PC-9 (cell line): Measurements from ENCODE around the gene MSRB2. TPM values are rescaled to one million over a fixed set of nuclear protein-coding genes. Genes with fewer than 3 reads are reported as not detected.

ENCODE experiments used
- BruUV-seq: library from RNA; stranded (reverse); fragments of 400-500 nt; replicated peaks from 2 replicates; lab custom pipeline; 2021; lab: Mats Ljungman, UMichigan
- CTCF ChIA-PET: fragments of 300-600 bp; sonication (Branson Sonifier 250); formaldehyde crosslinking; loops from one replicate; lab custom pipeline; 2022; ENCODE audit warnings: antibody characterized with exemption; lab: Charles Lee
- POLR2A ChIA-PET: fragments of 300-600 bp; sonication (Branson Sonifier 250); formaldehyde crosslinking; loops from one replicate; lab custom pipeline; 2022; ENCODE audit warnings: antibody characterized with exemption; ENCODE audit not compliant: unreplicated experiment; lab: Charles Lee
- DNase-seq, 2 experiments: peaks; one replicate each; pipeline versions ENCODE4 v3.0.0 to v3.0.0-alpha.2; 2015 to 2022; ENCODE audit warnings: mixed read lengths in 1 of 2
- H2AFZ ChIP-seq: fragments of 200-600 bp; sonication (generic); 2 replicates; pipeline ENCODE4 v1.8.1; 2017; ENCODE audit warnings: antibody characterized with exemption
- H3F3A ChIP-seq: fragments of 200-600 bp; sonication (generic); 2 replicates; pipeline ENCODE4 v1.8.1; 2017; ENCODE audit warnings: antibody characterized with exemption, mild to moderate bottlenecking, low read depth; ENCODE audit not compliant: insufficient read depth
- H3K27ac ChIP-seq: fragments of 200-600 bp; sonication (generic); 2 replicates; pipeline ENCODE4 v1.6.1; 2016; ENCODE audit warnings: mixed run types
- H3K27me3 ChIP-seq: fragments of 200-600 bp; sonication (generic); 2 replicates; pipeline ENCODE4 v1.6.1; 2016; ENCODE audit warnings: low read depth, mixed run types; ENCODE audit not compliant: insufficient read depth
- H3K36me3 ChIP-seq: fragments of 200-600 bp; sonication (generic); 2 replicates; pipeline ENCODE4 v1.6.1; 2016; ENCODE audit warnings: low read depth, mixed run types
- H3K4me1 ChIP-seq: fragments of 200-600 bp; sonication (generic); replicated peaks from 2 replicates; pipeline ENCODE4 v1.6.1; 2016; ENCODE audit warnings: mixed run types; ENCODE audit not compliant: insufficient read depth
- H3K4me2 ChIP-seq: fragments of 200-600 bp; sonication (generic); 2 replicates; pipeline ENCODE4 v1.6.1; 2017; ENCODE audit warnings: mixed run types
- H3K4me3 ChIP-seq: fragments of 200-600 bp; sonication (generic); 2 replicates; pipeline ENCODE4 v1.6.1; 2016; ENCODE audit warnings: mixed run types
- H3K79me2 ChIP-seq: fragments of 200-600 bp; sonication (generic); 2 replicates; pipeline ENCODE4 v1.6.1; 2017; ENCODE audit warnings: low read depth, mixed run types
- H3K9me2 ChIP-seq: fragments of 200-600 bp; sonication (generic); 2 replicates; pipeline ENCODE4 v1.8.1; 2017; ENCODE audit warnings: mild to moderate bottlenecking; ENCODE audit not compliant: insufficient read depth
- H3K9me3 ChIP-seq: fragments of 200-600 bp; sonication (generic); 2 replicates; pipeline ENCODE4 v1.8.1; 2016; ENCODE audit warnings: low read depth; ENCODE audit not compliant: insufficient read depth
- H4K20me1 ChIP-seq: fragments of 200-600 bp; sonication (generic); 2 replicates; pipeline ENCODE4 v1.8.1; 2017; ENCODE audit not compliant: insufficient read depth
- CTCF ChIP-seq: fragments of 200-600 bp; sonication (generic); conservative IDR thresholded peaks from 2 replicates; pipeline ENCODE4 v1.6.1; 2017; ENCODE audit warnings: mixed run types, antibody characterized with exemption, mild to moderate bottlenecking, moderate library complexity
- EZH2 ChIP-seq: fragments of 200-600 bp; sonication (generic); IDR thresholded peaks from 2 replicates; pipeline ENCODE4 v1.8.0; 2017; ENCODE audit warnings: antibody characterized with exemption, low read depth
- intact Hi-C: fragments of 100-400 bp; cut with micrococcal nuclease; formaldehyde crosslinking; loops from one replicate; pipeline ENCODE4 v1.10.0; 2022; ENCODE audit not compliant: unreplicated experiment
- total RNA-seq: library from RNA; stranded (reverse); gene quantifications from 2 replicates; pipeline ENCODE4 v1.2.3, GENCODE V29; 2021

MSRB2 gene
- total RNA-seq, 1 experiment from 2014 or later: 28.3 TPM

GRCh38 chr10:23121135-23121534 lies 25.8 kb downstream of the MSRB2 start:
- intact Hi-C loops: no loop called here
- Histone ChIP-seq H3F3A (no peaks in the 10 kb centered on the region), H3K36me3 (no peaks in the 10 kb centered on the region), H3K4me2 (no peak overlapping the region), H3K4me1 (no peaks in the 10 kb centered on the region), H3K27me3 (no peaks in the 10 kb centered on the region), H3K79me2 (no peaks in the 10 kb centered on the region), H3K4me3 (no peak overlapping the region), H3K9me3 (no peaks in the 10 kb centered on the region), H4K20me1 (no peaks in the 10 kb centered on the region), H3K9me2 (no peaks in the 10 kb centered on the region), H2AFZ (no peak overlapping the region), H3K27ac (no peak overlapping the region)
- ChIA-PET CTCF (no interaction called here), POLR2A (no interaction called here)
- TF ChIP-seq CTCF (no peak), EZH2 (no peak)
- no peak for DNase-seq
- no TSS peak for BruUV-seq

GRCh38 chr10:23136462-23136861 lies 41.1 kb downstream of the MSRB2 start:
- POLR2A ChIA-PET: no interaction called here

GRCh38 chr10:23139677-23140076 lies 44.3 kb downstream of the MSRB2 start:
- ChIA-PET CTCF (no interaction called here), POLR2A (no interaction called here)
- TF ChIP-seq CTCF: no peak
- Histone ChIP-seq H2AFZ (no peak overlapping the region), H3K36me3 (no peaks in the 10 kb centered on the region), H3K4me3 (no peak overlapping the region), H3F3A (no peaks in the 10 kb centered on the region), H3K4me2 (no peak overlapping the region), H4K20me1 (no peaks in the 10 kb centered on the region), H3K4me1 (no peaks in the 10 kb centered on the region), H3K27ac (no peak overlapping the region), H3K27me3 (no peaks in the 10 kb centered on the region), H3K9me2 (no peaks in the 10 kb centered on the region), H3K9me3 (no peaks in the 10 kb centered on the region), H3K79me2 (no peaks in the 10 kb centered on the region)
- no TSS peak for BruUV-seq
- no peak for DNase-seq
- intact Hi-C loops: no loop called here

More at GRCh38 chr10:23136462-23136861, 41.1 kb downstream of the MSRB2 start:
- no peaks in the 10 kb centered on the region for H3K27me3 ChIP-seq
- H3K27ac ChIP-seq: no peak overlapping the region
- intact Hi-C loops: no loop called here
- H3K4me3 ChIP-seq: no peak overlapping the region
- BruUV-seq: no TSS peak
- H4K20me1 ChIP-seq: no peaks in the 10 kb centered on the region
- DNase-seq: no peak
- H3K4me1 ChIP-seq: no peaks in the 10 kb centered on the region
- H3K9me2 ChIP-seq: no peaks in the 10 kb centered on the region
- no peak overlapping the region for H3K4me2 ChIP-seq
- H3F3A ChIP-seq: no peaks in the 10 kb centered on the region
- no peak overlapping the region for H2AFZ ChIP-seq
- H3K79me2 ChIP-seq: no peaks in the 10 kb centered on the region
- no peak for TF ChIP-seq CTCF
- H3K36me3 ChIP-seq: no peaks in the 10 kb centered on the region
- CTCF ChIA-PET: no interaction called here
- H3K9me3 ChIP-seq: no peaks in the 10 kb centered on the region
